HepG2 (cell line): ENCODE data around the gene NEDD4L. TPM values are rescaled to one million over a fixed set of nuclear protein-coding genes. Genes with fewer than 3 reads are reported as not detected.

Experiments used
- ATAC-seq: fragments of 200-7000 bp; cut with Tn5 transposase; 3 replicates; pipeline ENCODE4 v1.9.1; 2020; ENCODE audit warnings: mild to moderate bottlenecking, moderate library complexity
- BruUV-seq: library from RNA; stranded (reverse); fragments of 400-500 nt; replicated peaks from 2 replicates; lab custom pipeline; 2021; lab: Mats Ljungman, UMichigan
- CTCF ChIA-PET: fragments of 300-600 bp; formaldehyde crosslinking; extraction: SDS; loops from one replicate; lab custom pipeline; 2021; ENCODE audit warnings: low total read pairs, inconsistent platforms, low intra/inter-chr PET ratio; lab: Yijun Ruan, JAX
- POLR2A ChIA-PET: fragments of 350-600 bp; sonication (Branson Sonifier 250); formaldehyde crosslinking; loops from one replicate; lab custom pipeline; 2020; ENCODE audit warnings: antibody characterized with exemption, inconsistent platforms; lab: Yijun Ruan, JAX
- DNase-seq: peaks from one replicate; pipeline ENCODE4 v3.0.0-alpha.2; 2015; ENCODE audit warnings: low spot score
- FAIRE-seq: peaks from 3 replicates; lab custom pipeline; 2011; peaks lifted over from hg19 to GRCh38; lab: Jason Lieb, UNC
- H2AFZ ChIP-seq: one replicate; pipeline ENCODE4 v1.6.1; 2011; ENCODE audit warnings: low read length, inconsistent platforms
- H3K27ac ChIP-seq: fragments of 300-600 bp; 3 replicates; pipeline ENCODE4 v1.8.0; 2011; ENCODE audit warnings: mixed run types, mild to moderate bottlenecking, mixed read lengths, low read length, inconsistent platforms; ENCODE audit not compliant: insufficient read depth; ENCODE audit errors: extremely low read length
- H3K27me3 ChIP-seq, 2 experiments: fragments of 200-600 bp in 1 of 2; 2 replicates in 1 of 2; 3 replicates in 1 of 2; pipeline versions ENCODE4 v1.6.0 to v1.8.0; 2011; ENCODE audit warnings: low read length in 2 of 2, mild to moderate bottlenecking in 2 of 2, moderate library complexity in 2 of 2, inconsistent platforms in 1 of 2; ENCODE audit not compliant: insufficient read depth in 2 of 2, control insufficient read depth in 1 of 2
- H3K36me3 ChIP-seq, 2 experiments: fragments of 200-600 bp in 1 of 2; replicated peaks in 1 of 2; 2 replicates in 1 of 2; 3 replicates in 1 of 2; pipeline versions ENCODE4 v1.5.1 to v1.8.0; 2011; ENCODE audit warnings: low read length in 2 of 2, inconsistent platforms in 1 of 2; ENCODE audit not compliant: insufficient read depth in 2 of 2, control insufficient read depth in 1 of 2
- H3K4me1 ChIP-seq: 2 replicates; pipeline ENCODE4 v1.5.1; 2012; ENCODE audit warnings: low read length, inconsistent platforms; ENCODE audit not compliant: insufficient read depth
- H3K4me2 ChIP-seq: 2 replicates; pipeline ENCODE4 v1.6.0; 2011; ENCODE audit warnings: low read depth, low read length, inconsistent platforms
- H3K4me3 ChIP-seq, 3 experiments: fragments of 200-600 bp in 1 of 3; sonication (generic), shearing (Covaris generic) in 1 of 3; replicated peaks in 1 of 3; 2 replicates each; pipeline ENCODE4 v1.5.1; 2011 to 2016; ENCODE audit warnings: low read length in 3 of 3, inconsistent platforms in 2 of 3, low read depth in 2 of 3, mild to moderate bottlenecking in 2 of 3, control low read depth in 1 of 3, mixed read lengths in 1 of 3; ENCODE audit not compliant: insufficient read depth in 1 of 3
- H3K79me2 ChIP-seq: one replicate; pipeline ENCODE4 v1.6.1; 2011; ENCODE audit warnings: low read length, inconsistent platforms; ENCODE audit not compliant: insufficient read depth
- H3K9ac ChIP-seq: 2 replicates; pipeline ENCODE4 v1.6.0; 2011; ENCODE audit warnings: mild to moderate bottlenecking, low read depth, low read length, inconsistent platforms; ENCODE audit not compliant: insufficient read depth
- H3K9me3 ChIP-seq: 2 replicates; pipeline ENCODE4 v1.5.1; 2012; ENCODE audit warnings: mild to moderate bottlenecking, low read length
- H4K20me1 ChIP-seq: 2 replicates; pipeline ENCODE4 v1.6.0; 2011; ENCODE audit warnings: inconsistent platforms, mild to moderate bottlenecking, low read length, moderate library complexity; ENCODE audit not compliant: insufficient read depth
- NFKB2 ChIP-seq: sonication (generic); formaldehyde crosslinking; IDR thresholded peaks from 2 replicates; pipeline ENCODE4 v1.4.0; 2020; ENCODE audit warnings: missing genetic modification reagents, borderline replicate concordance
- ZFP36L2 ChIP-seq: sonication (generic); formaldehyde crosslinking; IDR thresholded peaks from 2 replicates; pipeline ENCODE4 v1.4.0; 2020; ENCODE audit warnings: missing genetic modification reagents
- ZNF451 ChIP-seq: sonication (generic); formaldehyde crosslinking; IDR thresholded peaks from 2 replicates; pipeline ENCODE4 v1.5.0; 2020; ENCODE audit warnings: mild to moderate bottlenecking, missing genetic modification reagents
- ZNF530 ChIP-seq: sonication (generic); formaldehyde crosslinking; IDR thresholded peaks from 2 replicates; pipeline ENCODE4 v1.5.0; 2020; ENCODE audit warnings: low read depth, mild to moderate bottlenecking, missing genetic modification reagents
- ZNF607 ChIP-seq: sonication (generic); formaldehyde crosslinking; IDR thresholded peaks from 2 replicates; pipeline ENCODE4 v1.5.1; 2020; ENCODE audit warnings: missing genetic modification reagents, mild to moderate bottlenecking, borderline replicate concordance
- ZSCAN12 ChIP-seq: sonication (generic); formaldehyde crosslinking; IDR thresholded peaks from 2 replicates; pipeline ENCODE4 v1.9.0; 2021; ENCODE audit warnings: mild to moderate bottlenecking, missing genetic modification reagents
- WGBS: methylation state at CpG from one replicate; pipeline ENCODE4 v1.1.6; 2017; ENCODE audit warnings: low lambda C conversion rate; 5-methylcytosine and 5-hydroxymethylcytosine counted together
- in situ Hi-C: cut with HindIII; loops from 2 replicates; pipeline ENCODE4 v1.10.0; 2017; ENCODE audit warnings: low pct_unique_long_range_greater_than_20kb; ENCODE audit not compliant: extremely low pct_ligation_motif_present
- intact Hi-C: fragments of 100-400 bp; cut with micrococcal nuclease; formaldehyde crosslinking; loops from one replicate; pipeline ENCODE4 v1.10.0; 2022; ENCODE audit not compliant: unreplicated experiment
- polyA plus RNA-seq, 8 experiments: library from polyadenylated mRNA; depleted of rRNA in 3 of 8; stranded (reverse) in 7 of 8; unstranded in 1 of 8; fragments of >200 nt; fragmentation: Illumina TruSeq in 4 of 8; extraction: Trizol in 4 of 8; gene quantifications; 2 replicates each; pipeline versions ENCODE4 v1.2.1 to v1.2.3, GENCODE V29; 2011 to 2016; ENCODE audit warnings: low read depth in 4 of 8, missing spikeins in 1 of 8, mixed read lengths in 1 of 8; ENCODE audit not compliant: insufficient read depth in 1 of 8
- total RNA-seq, 5 experiments: library from RNA; depleted of rRNA; stranded (reverse); fragments of >200 nt; fragmentation: Illumina TruSeq; extraction: Trizol; gene quantifications; 2 replicates each; pipeline ENCODE4 v1.2.3, GENCODE V29; 2016; ENCODE audit warnings: low read depth in 1 of 5
- TF ChIP-seq, protein P1 (sequence below): sonication (generic); formaldehyde crosslinking; IDR thresholded peaks from 2 replicates; pipeline ENCODE4 v1.4.0; 2020; ENCODE audit warnings: missing genetic modification reagents, low read depth, mild to moderate bottlenecking, borderline replicate concordance
- TF ChIP-seq, protein P2 (sequence below): sonication (generic); formaldehyde crosslinking; IDR thresholded peaks from 2 replicates; pipeline ENCODE4 v1.4.0; 2020; ENCODE audit warnings: low read depth, mild to moderate bottlenecking, missing genetic modification reagents
- TF ChIP-seq, protein P3 (sequence below): sonication (generic); formaldehyde crosslinking; IDR thresholded peaks from 2 replicates; pipeline ENCODE4 v1.9.0; 2022; ENCODE audit warnings: low read depth, missing genetic modification reagents
- TF ChIP-seq, protein P4 (sequence below): IDR thresholded peaks from 2 replicates; pipeline ENCODE4 v1.4.0; 2020; ENCODE audit warnings: mild to moderate bottlenecking, missing genetic modification reagents

The NEDD4L gene
- total and polyA plus RNA-seq, 2 of the 13 experiments (the other 11 are each of a cell fraction or from before 2014, with no cell fraction given): 168 to 390 TPM

DNA sequence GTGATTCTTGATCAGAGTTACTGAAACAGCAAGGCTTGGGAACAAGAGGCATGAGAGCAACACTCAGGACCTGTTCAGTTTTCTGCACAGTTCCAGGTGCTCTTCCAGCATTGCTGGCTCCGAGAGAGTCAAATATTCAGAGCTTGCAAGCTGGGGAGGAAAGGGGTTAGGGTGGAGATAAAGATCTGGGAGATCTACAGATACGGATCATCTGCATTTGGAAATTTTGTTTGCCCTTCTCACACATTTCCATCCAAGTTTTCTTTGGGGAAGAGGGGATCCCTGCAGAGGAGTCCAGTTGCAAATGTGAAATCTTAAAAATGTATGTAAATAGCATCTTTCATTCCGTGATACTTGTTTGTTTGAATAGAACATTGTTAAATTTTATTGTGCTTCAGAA is 108.2 kb downstream of the NEDD4L start:
- ChIA-PET POLR2A (no interaction called here), CTCF (no interaction called here)
- in situ Hi-C loops: no loop called here
- H3K9me3 ChIP-seq: no peaks in the 10 kb centered on the region
- peaks cover 14% of the 10 kb centered on the region for H3K79me2 ChIP-seq
- no peak overlapping the region for H3K4me3 ChIP-seq
- TF ChIP-seq NFKB2 (CRISPR knock-in tag) (no peak), ZSCAN12 (CRISPR knock-in tag) (no peak), ZFP36L2 (CRISPR knock-in tag) (no peak), ZNF530 (no peak), ZNF451 (no peak), ZNF607 (no peak)
- TF ChIP-seq, protein P1, sequence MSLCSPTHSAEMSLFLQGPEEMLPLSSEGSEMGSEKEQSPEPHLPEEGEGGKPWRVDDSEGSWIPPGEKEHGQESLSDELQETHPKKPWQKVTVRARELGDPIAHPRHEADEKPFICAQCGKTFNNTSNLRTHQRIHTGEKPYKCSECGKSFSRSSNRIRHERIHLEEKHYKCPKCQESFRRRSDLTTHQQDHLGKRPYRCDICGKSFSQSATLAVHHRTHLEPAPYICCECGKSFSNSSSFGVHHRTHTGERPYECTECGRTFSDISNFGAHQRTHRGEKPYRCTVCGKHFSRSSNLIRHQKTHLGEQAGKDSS (CRISPR knock-in tag): no peak
- TF ChIP-seq, protein P2, sequence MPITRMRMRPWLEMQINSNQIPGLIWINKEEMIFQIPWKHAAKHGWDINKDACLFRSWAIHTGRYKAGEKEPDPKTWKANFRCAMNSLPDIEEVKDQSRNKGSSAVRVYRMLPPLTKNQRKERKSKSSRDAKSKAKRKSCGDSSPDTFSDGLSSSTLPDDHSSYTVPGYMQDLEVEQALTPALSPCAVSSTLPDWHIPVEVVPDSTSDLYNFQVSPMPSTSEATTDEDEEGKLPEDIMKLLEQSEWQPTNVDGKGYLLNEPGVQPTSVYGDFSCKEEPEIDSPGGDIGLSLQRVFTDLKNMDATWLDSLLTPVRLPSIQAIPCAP (CRISPR knock-in tag): no peak
- TF ChIP-seq, protein P3, sequence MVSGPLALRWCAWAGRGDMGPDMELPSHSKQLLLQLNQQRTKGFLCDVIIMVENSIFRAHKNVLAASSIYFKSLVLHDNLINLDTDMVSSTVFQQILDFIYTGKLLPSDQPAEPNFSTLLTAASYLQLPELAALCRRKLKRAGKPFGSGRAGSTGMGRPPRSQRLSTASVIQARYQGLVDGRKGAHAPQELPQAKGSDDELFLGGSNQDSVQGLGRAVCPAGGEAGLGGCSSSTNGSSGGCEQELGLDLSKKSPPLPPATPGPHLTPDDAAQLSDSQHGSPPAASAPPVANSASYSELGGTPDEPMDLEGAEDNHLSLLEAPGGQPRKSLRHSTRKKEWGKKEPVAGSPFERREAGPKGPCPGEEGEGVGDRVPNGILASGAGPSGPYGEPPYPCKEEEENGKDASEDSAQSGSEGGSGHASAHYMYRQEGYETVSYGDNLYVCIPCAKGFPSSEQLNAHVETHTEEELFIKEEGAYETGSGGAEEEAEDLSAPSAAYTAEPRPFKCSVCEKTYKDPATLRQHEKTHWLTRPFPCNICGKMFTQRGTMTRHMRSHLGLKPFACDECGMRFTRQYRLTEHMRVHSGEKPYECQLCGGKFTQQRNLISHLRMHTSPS (CRISPR knock-in tag): no peak
- TF ChIP-seq, protein P4, sequence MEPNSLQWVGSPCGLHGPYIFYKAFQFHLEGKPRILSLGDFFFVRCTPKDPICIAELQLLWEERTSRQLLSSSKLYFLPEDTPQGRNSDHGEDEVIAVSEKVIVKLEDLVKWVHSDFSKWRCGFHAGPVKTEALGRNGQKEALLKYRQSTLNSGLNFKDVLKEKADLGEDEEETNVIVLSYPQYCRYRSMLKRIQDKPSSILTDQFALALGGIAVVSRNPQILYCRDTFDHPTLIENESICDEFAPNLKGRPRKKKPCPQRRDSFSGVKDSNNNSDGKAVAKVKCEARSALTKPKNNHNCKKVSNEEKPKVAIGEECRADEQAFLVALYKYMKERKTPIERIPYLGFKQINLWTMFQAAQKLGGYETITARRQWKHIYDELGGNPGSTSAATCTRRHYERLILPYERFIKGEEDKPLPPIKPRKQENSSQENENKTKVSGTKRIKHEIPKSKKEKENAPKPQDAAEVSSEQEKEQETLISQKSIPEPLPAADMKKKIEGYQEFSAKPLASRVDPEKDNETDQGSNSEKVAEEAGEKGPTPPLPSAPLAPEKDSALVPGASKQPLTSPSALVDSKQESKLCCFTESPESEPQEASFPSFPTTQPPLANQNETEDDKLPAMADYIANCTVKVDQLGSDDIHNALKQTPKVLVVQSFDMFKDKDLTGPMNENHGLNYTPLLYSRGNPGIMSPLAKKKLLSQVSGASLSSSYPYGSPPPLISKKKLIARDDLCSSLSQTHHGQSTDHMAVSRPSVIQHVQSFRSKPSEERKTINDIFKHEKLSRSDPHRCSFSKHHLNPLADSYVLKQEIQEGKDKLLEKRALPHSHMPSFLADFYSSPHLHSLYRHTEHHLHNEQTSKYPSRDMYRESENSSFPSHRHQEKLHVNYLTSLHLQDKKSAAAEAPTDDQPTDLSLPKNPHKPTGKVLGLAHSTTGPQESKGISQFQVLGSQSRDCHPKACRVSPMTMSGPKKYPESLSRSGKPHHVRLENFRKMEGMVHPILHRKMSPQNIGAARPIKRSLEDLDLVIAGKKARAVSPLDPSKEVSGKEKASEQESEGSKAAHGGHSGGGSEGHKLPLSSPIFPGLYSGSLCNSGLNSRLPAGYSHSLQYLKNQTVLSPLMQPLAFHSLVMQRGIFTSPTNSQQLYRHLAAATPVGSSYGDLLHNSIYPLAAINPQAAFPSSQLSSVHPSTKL (CRISPR knock-in tag): no peak
- no peaks in the 10 kb centered on the region for H4K20me1 ChIP-seq
- ATAC-seq (no peak), FAIRE-seq (no peak), DNase-seq (no peak)
- intact Hi-C loops: no loop called here
- BruUV-seq: no TSS peak
- WGBS: 100% methylated on average over 2 of the region's 3 CpGs
- no peaks in the 10 kb centered on the region for H3K36me3 ChIP-seq
- H3K4me2 ChIP-seq: no peak overlapping the region
- H2AFZ ChIP-seq: no peak overlapping the region
- no peak overlapping the region for H3K27ac ChIP-seq
- H3K27me3 ChIP-seq: no peaks in the 10 kb centered on the region
- peaks cover 50% of the 10 kb centered on the region for H3K4me1 ChIP-seq
- H3K9ac ChIP-seq: no peak overlapping the region
